ENCODE results near the gene SUPT20HL1. TPM values are rescaled to one million over a fixed set of nuclear protein-coding genes. Genes with fewer than 3 reads are reported as not detected.

The SUPT20HL1 gene
- total and polyA plus RNA-seq, 10 of the 15 experiments (the other 5 are each of a cell fraction or from before 2014, with no cell fraction given), result not detected

DNA sequence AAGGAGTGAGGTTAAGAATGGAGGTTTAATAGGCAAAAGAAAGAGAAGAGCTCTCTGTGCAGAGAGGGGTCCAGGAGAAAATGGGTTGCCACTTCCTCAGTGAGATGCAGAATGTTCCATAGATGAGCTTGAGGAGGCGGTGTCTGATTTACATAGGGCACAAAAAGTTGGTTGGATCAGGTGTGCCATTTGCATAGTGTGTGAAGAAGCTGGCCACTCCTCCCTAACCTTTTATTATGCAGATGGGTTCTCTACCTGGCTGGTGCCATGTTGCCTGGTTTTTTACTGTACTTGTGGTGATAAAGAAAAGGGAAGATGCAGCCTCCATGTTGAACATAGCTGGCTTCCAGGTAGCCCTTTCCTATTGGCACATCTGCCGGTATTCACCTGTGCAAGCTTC is 27.3 kb downstream of the SUPT20HL1 start:
- WGBS (ENCODE audit: insufficient coverage, insufficient replicate concordance, low lambda C conversion rate, missing lambda C conversion rate), result 50% methylated on average over 2 of the region's 2 CpGs
- Histone ChIP-seq H2AFZ (ENCODE audit: control insufficient read depth, low read depth, low read length) (no peak overlapping the region), H3K27ac (ENCODE audit: control insufficient read depth, insufficient read depth) (no peak overlapping the region), H3K9ac (ENCODE audit: control insufficient read depth, insufficient read depth, low read length) (no peak overlapping the region), H4K20me1 (ENCODE audit: control insufficient read depth, insufficient read depth) (no peaks in the 10 kb centered on the region), H3K79me2 (ENCODE audit: control insufficient read depth, insufficient read depth, low read length) (no peaks in the 10 kb centered on the region), H3K4me2 (ENCODE audit: control insufficient read depth, insufficient read depth) (no peak overlapping the region), H3K27me3 (replicated peaks in 1 of 2; ENCODE audit: control insufficient read depth in 2 of 2, insufficient read depth in 2 of 2, low read length in 1 of 2) (no peaks in the 10 kb centered on the region; a peak in 1 of 4 replicates), H3K36me3 (ENCODE audit: control insufficient read depth in 2 of 2, insufficient read depth in 2 of 2, low read length in 1 of 2) (no peaks in the 10 kb centered on the region), H3K4me3 (no peak overlapping the region), H3K4me1 (ENCODE audit: control insufficient read depth, insufficient read depth, low read length) (no peaks in the 10 kb centered on the region), H3K9me3 (replicated peaks; ENCODE audit: control insufficient read depth, insufficient read depth, low read length) (no peaks in the 10 kb centered on the region)
- in situ Hi-C loops (cut with MboI) (no loop called here), intact Hi-C loops (cut with micrococcal nuclease; ENCODE audit: unreplicated experiment) (no loop called here)
- BruUV-seq (replicated peaks), result no TSS peak
- FAIRE-seq (no peak), DNase-seq (ENCODE audit: low read depth, low spot score) (no peak), ATAC-seq (no peak)
- ChIA-PET POLR2A (no interaction called here), RAD21 (ENCODE audit: unreplicated experiment) (interaction anchor here (1.3 kb wide), 1 partner anchor 8 kb away, joined by 4 read pairs; no protein-coding TSS in a partner anchor), SMC1A (ENCODE audit: uncharacterized antibody, unreplicated experiment) (interaction anchor here (0.8 to 1.5 kb wide), 2 partner anchors 8 to 118 kb away, joined by 3 to 7 read pairs; no protein-coding TSS in a partner anchor), CTCF (interaction anchor here (1.7 to 2.6 kb wide), 3 partner anchors 9 to 112 kb away, joined by 7 to 10 read pairs (median 10); no protein-coding TSS in a partner anchor)
- TF ChIP-seq NFIC (IDR thresholded peaks at IDR 0.05; ENCODE audit: low read depth, low read length), result no peak
- TF ChIP-seq DPF2 (IDR thresholded peaks at IDR 0.05), result no peak
- TF ChIP-seq RUNX3 (IDR thresholded peaks at IDR 0.05; ENCODE audit: low read length), result no peak

- no TSS peak for BruUV-seq (replicated peaks)
- H3K79me2 ChIP-seq (ENCODE audit: control insufficient read depth, insufficient read depth, low read length), result no peaks in the 10 kb centered on the region
- no peak overlapping the region for H2AFZ ChIP-seq (ENCODE audit: control insufficient read depth, low read depth, low read length)
- H3K27me3 ChIP-seq (replicated peaks in 1 of 2; ENCODE audit: control insufficient read depth in 2 of 2, insufficient read depth in 2 of 2, low read length in 1 of 2), result no peaks in the 10 kb centered on the region
- ChIA-PET POLR2A (interaction anchor here (0.5 kb wide), 1 partner anchor 349 kb away, joined by 8 read pairs; no protein-coding TSS in a partner anchor), CTCF (no interaction called here), SMC1A (ENCODE audit: uncharacterized antibody, unreplicated experiment) (interaction anchor here (0.7 kb wide), 1 partner anchor 20 kb away, joined by 4 read pairs; no protein-coding TSS in a partner anchor), RAD21 (ENCODE audit: unreplicated experiment) (no interaction called here)
- H3K9me3 ChIP-seq (replicated peaks; ENCODE audit: control insufficient read depth, insufficient read depth, low read length), result no peaks in the 10 kb centered on the region
- 44% methylated on average over 5 of the region's 5 CpGs for WGBS (ENCODE audit: insufficient coverage, insufficient replicate concordance, low lambda C conversion rate, missing lambda C conversion rate)
- intact Hi-C loops (cut with micrococcal nuclease; ENCODE audit: unreplicated experiment) (no loop called here), in situ Hi-C loops (cut with MboI) (loop anchor here (5.0 kb wide), 1 partner anchor 111 kb away; no protein-coding TSS in a partner anchor)
- no peaks in the 10 kb centered on the region for H3K4me1 ChIP-seq (ENCODE audit: control insufficient read depth, insufficient read depth, low read length)
- H3K27ac ChIP-seq (ENCODE audit: control insufficient read depth, insufficient read depth), result no peak overlapping the region
- ATAC-seq, result no peak
- no peak for FAIRE-seq
- H3K9ac ChIP-seq (ENCODE audit: control insufficient read depth, insufficient read depth, low read length), result no peak overlapping the region
- H3K4me3 ChIP-seq, result no peak overlapping the region
- no peak for DNase-seq (ENCODE audit: low read depth, low spot score)
- H3K36me3 ChIP-seq (ENCODE audit: control insufficient read depth in 2 of 2, insufficient read depth in 2 of 2, low read length in 1 of 2), result no peaks in the 10 kb centered on the region
- no peak overlapping the region for H3K4me2 ChIP-seq (ENCODE audit: control insufficient read depth, insufficient read depth)
- H4K20me1 ChIP-seq (ENCODE audit: control insufficient read depth, insufficient read depth), result no peaks in the 10 kb centered on the region
- no peak for TF ChIP-seq RB1 (IDR thresholded peaks at IDR 0.05; ENCODE audit: borderline replicate concordance)
- TF ChIP-seq, protein P1, sequence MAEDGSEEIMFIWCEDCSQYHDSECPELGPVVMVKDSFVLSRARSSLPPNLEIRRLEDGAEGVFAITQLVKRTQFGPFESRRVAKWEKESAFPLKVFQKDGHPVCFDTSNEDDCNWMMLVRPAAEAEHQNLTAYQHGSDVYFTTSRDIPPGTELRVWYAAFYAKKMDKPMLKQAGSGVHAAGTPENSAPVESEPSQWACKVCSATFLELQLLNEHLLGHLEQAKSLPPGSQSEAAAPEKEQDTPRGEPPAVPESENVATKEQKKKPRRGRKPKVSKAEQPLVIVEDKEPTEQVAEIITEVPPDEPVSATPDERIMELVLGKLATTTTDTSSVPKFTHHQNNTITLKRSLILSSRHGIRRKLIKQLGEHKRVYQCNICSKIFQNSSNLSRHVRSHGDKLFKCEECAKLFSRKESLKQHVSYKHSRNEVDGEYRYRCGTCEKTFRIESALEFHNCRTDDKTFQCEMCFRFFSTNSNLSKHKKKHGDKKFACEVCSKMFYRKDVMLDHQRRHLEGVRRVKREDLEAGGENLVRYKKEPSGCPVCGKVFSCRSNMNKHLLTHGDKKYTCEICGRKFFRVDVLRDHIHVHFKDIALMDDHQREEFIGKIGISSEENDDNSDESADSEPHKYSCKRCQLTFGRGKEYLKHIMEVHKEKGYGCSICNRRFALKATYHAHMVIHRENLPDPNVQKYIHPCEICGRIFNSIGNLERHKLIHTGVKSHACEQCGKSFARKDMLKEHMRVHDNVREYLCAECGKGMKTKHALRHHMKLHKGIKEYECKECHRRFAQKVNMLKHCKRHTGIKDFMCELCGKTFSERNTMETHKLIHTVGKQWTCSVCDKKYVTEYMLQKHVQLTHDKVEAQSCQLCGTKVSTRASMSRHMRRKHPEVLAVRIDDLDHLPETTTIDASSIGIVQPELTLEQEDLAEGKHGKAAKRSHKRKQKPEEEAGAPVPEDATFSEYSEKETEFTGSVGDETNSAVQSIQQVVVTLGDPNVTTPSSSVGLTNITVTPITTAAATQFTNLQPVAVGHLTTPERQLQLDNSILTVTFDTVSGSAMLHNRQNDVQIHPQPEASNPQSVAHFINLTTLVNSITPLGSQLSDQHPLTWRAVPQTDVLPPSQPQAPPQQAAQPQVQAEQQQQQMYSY (CRISPR knock-in tag; IDR thresholded peaks at IDR 0.05), result no peak
- no peak for TF ChIP-seq POU2F2 (IDR thresholded peaks at IDR 0.05; ENCODE audit: borderline replicate concordance, low read depth, low read length)
- TF ChIP-seq, protein P2, sequence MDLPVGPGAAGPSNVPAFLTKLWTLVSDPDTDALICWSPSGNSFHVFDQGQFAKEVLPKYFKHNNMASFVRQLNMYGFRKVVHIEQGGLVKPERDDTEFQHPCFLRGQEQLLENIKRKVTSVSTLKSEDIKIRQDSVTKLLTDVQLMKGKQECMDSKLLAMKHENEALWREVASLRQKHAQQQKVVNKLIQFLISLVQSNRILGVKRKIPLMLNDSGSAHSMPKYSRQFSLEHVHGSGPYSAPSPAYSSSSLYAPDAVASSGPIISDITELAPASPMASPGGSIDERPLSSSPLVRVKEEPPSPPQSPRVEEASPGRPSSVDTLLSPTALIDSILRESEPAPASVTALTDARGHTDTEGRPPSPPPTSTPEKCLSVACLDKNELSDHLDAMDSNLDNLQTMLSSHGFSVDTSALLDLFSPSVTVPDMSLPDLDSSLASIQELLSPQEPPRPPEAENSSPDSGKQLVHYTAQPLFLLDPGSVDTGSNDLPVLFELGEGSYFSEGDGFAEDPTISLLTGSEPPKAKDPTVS (IDR thresholded peaks at IDR 0.05; ENCODE audit: low read depth, low read length), result no peak
- TF ChIP-seq SKIL (IDR thresholded peaks at IDR 0.05; ENCODE audit: low read depth, poor library complexity, severe bottlenecking), result no peak
- TF ChIP-seq ZNF384 (IDR thresholded peaks at IDR 0.05; ENCODE audit: borderline replicate concordance, low read depth, low read length), result no peak
Observed at GRCh38 chrX:24391389-24391788, 30.9 kb downstream of the SUPT20HL1 start.
